OCI-LY7 (cell line): Measurements from ENCODE around the gene ARPC5L. TPM values are rescaled to one million over a fixed set of nuclear protein-coding genes. Genes with fewer than 3 reads are reported as not detected.
A peak's percentile ranks its signal among the peaks of the same experiment; 100 is the strongest.

ENCODE experiments used
- BruUV-seq: library from RNA; stranded (reverse); fragments of 400-500 nt; replicated peaks from 2 replicates; lab custom pipeline; 2021; lab: Mats Ljungman, UMichigan
- CTCF ChIA-PET: fragments of 300-600 bp; sonication (Branson Sonifier 250); formaldehyde crosslinking; loops from one replicate; lab custom pipeline; 2022; ENCODE audit warnings: antibody characterized with exemption; ENCODE audit not compliant: unreplicated experiment; lab: Charles Lee
- POLR2A ChIA-PET: fragments of 300-600 bp; sonication (Branson Sonifier 250); formaldehyde crosslinking; loops from one replicate; lab custom pipeline; 2022; ENCODE audit warnings: antibody characterized with exemption; lab: Charles Lee
- DNase-seq: peaks from one replicate; pipeline ENCODE4 v3.0.0-alpha.2; 2015; ENCODE audit warnings: low spot score
- H2AFZ ChIP-seq: fragments of 200-600 bp; sonication (generic), shearing (Covaris generic); 2 replicates; pipeline ENCODE4 v1.6.1; 2014; ENCODE audit warnings: mild to moderate bottlenecking, antibody characterized with exemption, low read length, moderate library complexity
- H3K27ac ChIP-seq: fragments of 200-600 bp; sonication (generic); 2 replicates; pipeline ENCODE4 v1.5.1; 2014; ENCODE audit warnings: mixed run types, low read depth, mild to moderate bottlenecking, moderate library complexity, low read length, inconsistent platforms; ENCODE audit not compliant: poor library complexity, severe bottlenecking
- H3K36me3 ChIP-seq: fragments of 200-600 bp; sonication (generic); 2 replicates; pipeline ENCODE4 v1.6.1; 2014; ENCODE audit warnings: mild to moderate bottlenecking, antibody characterized with exemption, low read length, moderate library complexity, mixed read lengths; ENCODE audit not compliant: insufficient read depth
- H3K4me1 ChIP-seq: fragments of 200-600 bp; sonication (generic); 2 replicates; pipeline ENCODE4 v1.5.1; 2014; ENCODE audit warnings: mild to moderate bottlenecking, low read length; ENCODE audit not compliant: insufficient read depth, poor library complexity, severe bottlenecking
- H3K4me2 ChIP-seq: fragments of 200-600 bp; sonication (generic); 2 replicates; pipeline ENCODE4 v1.6.1; 2014; ENCODE audit warnings: mild to moderate bottlenecking, low read length
- H3K4me3 ChIP-seq: fragments of 200-600 bp; sonication (generic); 2 replicates; pipeline ENCODE4 v1.5.1; 2014; ENCODE audit warnings: mild to moderate bottlenecking, low read depth, low read length; ENCODE audit not compliant: poor library complexity, severe bottlenecking
- H3K79me2 ChIP-seq: fragments of 200-600 bp; sonication (generic); 2 replicates; pipeline ENCODE4 v1.6.1; 2016; ENCODE audit warnings: low read depth, mild to moderate bottlenecking, low read length, moderate library complexity, mixed read lengths; ENCODE audit not compliant: insufficient read depth
- H3K9me2 ChIP-seq: fragments of 200-600 bp; sonication (generic); 2 replicates; pipeline ENCODE4 v1.6.1; 2016; ENCODE audit warnings: mild to moderate bottlenecking, low read length, mixed read lengths; ENCODE audit not compliant: insufficient read depth
- H3K9me3 ChIP-seq: fragments of 200-600 bp; sonication (generic); 2 replicates; pipeline ENCODE4 v1.6.1; 2014; ENCODE audit warnings: mild to moderate bottlenecking, mixed run types, low read length, mixed read lengths
- H4K20me1 ChIP-seq: fragments of 200-600 bp; sonication (generic); 2 replicates; pipeline ENCODE4 v1.6.1; 2014; ENCODE audit warnings: mild to moderate bottlenecking, antibody characterized with exemption, low read length, moderate library complexity, mixed read lengths; ENCODE audit not compliant: insufficient read depth
- CTCF ChIP-seq: fragments of 200-600 bp; sonication (generic); conservative IDR thresholded peaks from 2 replicates; pipeline ENCODE4 v1.5.1; 2014; ENCODE audit warnings: mild to moderate bottlenecking, antibody characterized with exemption, low read length, moderate library complexity, mixed read lengths
- EZH2phosphoT487 ChIP-seq: fragments of 200-600 bp; sonication (generic); IDR thresholded peaks from 2 replicates; pipeline ENCODE4 v1.6.1; 2018; ENCODE audit warnings: low read depth, borderline replicate concordance, mild to moderate bottlenecking, mixed run types, antibody characterized with exemption, low read length, moderate library complexity, mixed read lengths
- intact Hi-C: fragments of 100-400 bp; cut with micrococcal nuclease; formaldehyde crosslinking; loops from one replicate; pipeline ENCODE4 v1.10.0; 2022; ENCODE audit not compliant: unreplicated experiment
- total RNA-seq, 2 experiments: library from RNA; depleted of rRNA in 1 of 2; stranded (reverse); fragments of >200 nt in 1 of 2; shearing (Covaris generic) in 1 of 2; gene quantifications; 2 replicates each; pipeline ENCODE4 v1.2.3, GENCODE V29; 2014 to 2022

Gene ARPC5L
- total RNA-seq, 2 experiments from 2014 or later = 74.0 to 107 TPM

- Histone ChIP-seq H3K79me2 (no peaks in the 10 kb centered on the region), H3K4me3 (no peak overlapping the region), H4K20me1 (no peaks in the 10 kb centered on the region), H3K9me2 (no peaks in the 10 kb centered on the region), H3K9me3 (no peaks in the 10 kb centered on the region), H3K4me1 (peaks cover 11% of the 10 kb centered on the region), H3K4me2 (no peak overlapping the region), H3K27ac (no peak overlapping the region), H2AFZ (no peak overlapping the region), H3K36me3 (peaks cover 58% of the 10 kb centered on the region)
- intact Hi-C loops = no loop called here
- TF ChIP-seq CTCF (no peak), EZH2phosphoT487 (no peak)
- POLR2A ChIA-PET = no interaction called here
- DNase-seq = no peak
- CTCF ChIA-PET = no interaction called here
- no TSS peak for BruUV-seq
Measured at GRCh38 chr9:124885551-124885950, 23.6 kb downstream of the ARPC5L start.

- H3K4me2 ChIP-seq = no peak overlapping the region
- peaks cover 55% of the 10 kb centered on the region for H3K36me3 ChIP-seq
- H4K20me1 ChIP-seq = no peaks in the 10 kb centered on the region
- no TSS peak for BruUV-seq
- DNase-seq = no peak
- H3K4me1 ChIP-seq = peaks cover 2% of the 10 kb centered on the region
- no peak overlapping the region for H2AFZ ChIP-seq
- no peaks in the 10 kb centered on the region for H3K9me2 ChIP-seq
- intact Hi-C loops = no loop called here
- no peak overlapping the region for H3K27ac ChIP-seq
- H3K9me3 ChIP-seq = no peaks in the 10 kb centered on the region
- CTCF ChIA-PET = no interaction called here
- POLR2A ChIA-PET = no interaction called here
- no peaks in the 10 kb centered on the region for H3K79me2 ChIP-seq
- no peak overlapping the region for H3K4me3 ChIP-seq
- TF ChIP-seq CTCF (no peak), EZH2phosphoT487 (no peak)
Measured at GRCh38 chr9:124886461-124886860, 24.5 kb downstream of the ARPC5L start.

- Histone ChIP-seq H3K4me3 (no peak overlapping the region), H2AFZ (no peak overlapping the region), H3K36me3 (peaks cover 53% of the 10 kb centered on the region), H3K79me2 (no peaks in the 10 kb centered on the region), H3K4me2 (no peak overlapping the region), H4K20me1 (no peaks in the 10 kb centered on the region), H3K4me1 (no peaks in the 10 kb centered on the region), H3K9me3 (no peaks in the 10 kb centered on the region), H3K9me2 (no peaks in the 10 kb centered on the region), H3K27ac (no peak overlapping the region)
- BruUV-seq = TSS peak; percentile 55
- DNase-seq = no peak
- ChIA-PET POLR2A (interaction anchor here (0.6 kb wide), 1 partner anchor 19 kb away, joined by 4 read pairs; no protein-coding TSS in a partner anchor), CTCF (no interaction called here)
- no peak for TF ChIP-seq EZH2phosphoT487
- no peak for TF ChIP-seq CTCF
- intact Hi-C loops = no loop called here
Measured at GRCh38 chr9:124886866-124887492, 25.0 kb downstream of the ARPC5L start.
